ENCODE results near the gene TOX4. TPM values are rescaled to one million over a fixed set of nuclear protein-coding genes. Genes with fewer than 3 reads are reported as not detected.

Gene TOX4
- total RNA-seq, 1 donor from 2014 or later = 77.5 TPM

Other genes with a start within 250 kb of the TOX4 start
- gene HNRNPC, start 207.8 kb upstream of the TOX4 start, total RNA-seq = 958 and 976 TPM in 2 replicates
- not detected in 2 replicates for gene RPGRIP1, start 197.1 kb upstream of the TOX4 start, total RNA-seq
- gene SUPT16H, start 93.2 kb upstream of the TOX4 start, total RNA-seq = 162 and 166 TPM in 2 replicates
- gene CHD8, start 21.1 kb upstream of the TOX4 start, total RNA-seq = 126 and 131 TPM in 2 replicates
- 30.3 and 32.5 TPM in 2 replicates for gene RAB2B, start 236 bp upstream of the TOX4 start, total RNA-seq
- gene METTL3, start 34.1 kb downstream of the TOX4 start, total RNA-seq = 75.1 and 77.7 TPM in 2 replicates
- gene SALL2, start 49.2 kb downstream of the TOX4 start, total RNA-seq = 1.3 and 1.6 TPM in 2 replicates
- not detected in 2 replicates for gene OR10G3, start 102.9 kb downstream of the TOX4 start, total RNA-seq
- 0.24 TPM in 1 of 2 replicates, not detected in the other for gene OR10G2, start 157.7 kb downstream of the TOX4 start, total RNA-seq
- not detected in 2 replicates for gene OR4E2, start 176.6 kb downstream of the TOX4 start, total RNA-seq
- not detected in 2 replicates for gene OR4E1, start 196.6 kb downstream of the TOX4 start, total RNA-seq